Liver (tissue), 9 donors: ENCODE measurements around the gene TSC1. TPM values are rescaled to one million over a fixed set of nuclear protein-coding genes. Genes with fewer than 3 reads are reported as not detected.

Source experiments
- DNase-seq: peaks from one replicate; pipeline ENCODE4 v3.0.0-alpha.2; 2017; ENCODE audit warnings: low spot score
- H3K27ac ChIP-seq, 2 donors: one replicate each; pipeline ENCODE4 v1.7.0; 2013; ENCODE audit warnings: inconsistent platforms in 2 of 2, low read length in 2 of 2, control low read depth in 1 of 2, low read depth in 1 of 2, mild to moderate bottlenecking in 1 of 2
- H3K27me3 ChIP-seq, 4 donors: one replicate each; pipeline versions ENCODE4 v1.6.1 to v1.7.0; 2013; ENCODE audit warnings: low read length in 3 of 4, inconsistent platforms in 1 of 4, mild to moderate bottlenecking in 1 of 4, moderate library complexity in 1 of 4; ENCODE audit not compliant: control insufficient read depth in 4 of 4, insufficient read depth in 4 of 4
- H3K36me3 ChIP-seq, 4 donors: one replicate each; pipeline versions ENCODE4 v1.6.1 to v1.7.0; 2013; ENCODE audit warnings: low read length in 3 of 4, mild to moderate bottlenecking in 3 of 4, low read depth in 1 of 4, moderate library complexity in 1 of 4; ENCODE audit not compliant: control insufficient read depth in 4 of 4, insufficient read depth in 3 of 4
- H3K4me1 ChIP-seq, 4 donors: one replicate each; pipeline versions ENCODE4 v1.6.1 to v1.7.0; 2013; ENCODE audit warnings: low read length in 3 of 4, mild to moderate bottlenecking in 3 of 4, moderate library complexity in 1 of 4; ENCODE audit not compliant: control insufficient read depth in 4 of 4, insufficient read depth in 4 of 4
- H3K4me3 ChIP-seq, 3 donors: one replicate each; pipeline versions ENCODE4 v1.6.1 to v1.7.0; 2013; ENCODE audit warnings: low read length in 3 of 3, control low read depth in 1 of 3, low read depth in 1 of 3, mild to moderate bottlenecking in 1 of 3
- H3K9ac ChIP-seq, 2 donors: one replicate each; pipeline ENCODE4 v1.7.0; 2013; ENCODE audit warnings: low read length in 2 of 2, mild to moderate bottlenecking in 2 of 2, moderate library complexity in 2 of 2, control low read depth in 1 of 2, low read depth in 1 of 2
- H3K9me3 ChIP-seq, 4 donors: one replicate each; pipeline versions ENCODE4 v1.6.1 to v1.7.0; 2013; ENCODE audit warnings: low read length in 3 of 4; ENCODE audit not compliant: control insufficient read depth in 4 of 4
- EGR1 ChIP-seq, 2 donors: IDR thresholded peaks; 2 replicates each; pipeline ENCODE4 v1.6.1; 2016 to 2018; ENCODE audit warnings: antibody characterized with exemption in 2 of 2, low read depth in 2 of 2
- FOXA1 ChIP-seq: IDR thresholded peaks from 2 replicates; pipeline ENCODE4 v1.6.1; 2016; ENCODE audit warnings: antibody characterized with exemption
- FOXA2 ChIP-seq: IDR thresholded peaks from 2 replicates; pipeline ENCODE4 v1.6.1; 2016; ENCODE audit warnings: antibody characterized with exemption
- GABPA ChIP-seq, 2 donors: IDR thresholded peaks in 1 of 2; conservative IDR thresholded peaks in 1 of 2; 2 replicates each; pipeline ENCODE4 v1.6.1; 2016; ENCODE audit warnings: antibody characterized with exemption in 2 of 2, mild to moderate bottlenecking in 1 of 2, moderate library complexity in 1 of 2
- HNF4A ChIP-seq, 2 donors: conservative IDR thresholded peaks; 2 replicates each; pipeline ENCODE4 v1.6.1; 2016; ENCODE audit warnings: antibody characterized with exemption in 2 of 2, mild to moderate bottlenecking in 2 of 2
- HNF4G ChIP-seq: IDR thresholded peaks from 2 replicates; pipeline ENCODE4 v1.6.1; 2016; ENCODE audit warnings: antibody characterized with exemption
- JUND ChIP-seq, 2 donors: IDR thresholded peaks; 2 replicates each; pipeline ENCODE4 v1.6.1; 2016; ENCODE audit warnings: antibody characterized with exemption in 2 of 2
- NR2F2 ChIP-seq: IDR thresholded peaks from 2 replicates; pipeline ENCODE4 v1.6.1; 2016; ENCODE audit warnings: antibody characterized with exemption
- RAD21 ChIP-seq, 2 donors: IDR thresholded peaks; 2 replicates each; pipeline ENCODE4 v1.6.1; 2016; ENCODE audit warnings: antibody characterized with exemption in 2 of 2, mild to moderate bottlenecking in 2 of 2
- RXRA ChIP-seq, 2 donors: IDR thresholded peaks; 2 replicates each; pipeline ENCODE4 v1.6.1; 2017 to 2018; ENCODE audit warnings: antibody characterized with exemption in 2 of 2, mild to moderate bottlenecking in 1 of 2
- SP1 ChIP-seq: IDR thresholded peaks from 2 replicates; pipeline ENCODE4 v1.6.1; 2018; ENCODE audit warnings: antibody characterized with exemption, mild to moderate bottlenecking
- TAF1 ChIP-seq: conservative IDR thresholded peaks from 2 replicates; pipeline ENCODE4 v1.6.1; 2016; ENCODE audit warnings: antibody characterized with exemption, mild to moderate bottlenecking
- YY1 ChIP-seq: IDR thresholded peaks from 2 replicates; pipeline ENCODE4 v1.6.1; 2016; ENCODE audit warnings: antibody characterized with exemption, mild to moderate bottlenecking
- WGBS: extraction: QIAGEN DNeasy Blood & Tissue Kit; methylation state at CpG from one replicate; pipeline ENCODE4 v1.1.7; 2013; 5-methylcytosine and 5-hydroxymethylcytosine counted together
- polyA plus RNA-seq, 2 donors: library from polyadenylated mRNA; stranded (reverse) in 1 of 2; unstranded in 1 of 2; fragments of 200-250 nt in 1 of 2; fragments of >200 nt in 1 of 2; fragmentation: Nextera tagmentation in 1 of 2; extraction: Ambion mirVana in 1 of 2; gene quantifications; one replicate each; pipeline versions ENCODE4 v1.2.1 to v1.2.3, GENCODE V29; 2013 to 2015
- total RNA-seq, 2 donors: library from RNA; depleted of rRNA; stranded (reverse); fragments of >200 nt; gene quantifications; one replicate each; pipeline ENCODE4 v1.2.3, GENCODE V29; 2014
- TF ChIP-seq, protein P1 (sequence below): IDR thresholded peaks from 2 replicates; pipeline ENCODE4 v1.6.1; 2016; ENCODE audit warnings: antibody characterized with exemption
- TF ChIP-seq, protein P2 (sequence below): IDR thresholded peaks from 2 replicates; pipeline ENCODE4 v1.6.1; 2016; ENCODE audit warnings: antibody characterized with exemption, mild to moderate bottlenecking
- TF ChIP-seq, protein P3 (sequence below): IDR thresholded peaks from 2 replicates; pipeline ENCODE4 v1.6.1; 2016; ENCODE audit warnings: antibody characterized with exemption
- TF ChIP-seq, protein P4 (sequence below): IDR thresholded peaks from 2 replicates; pipeline ENCODE4 v1.6.1; 2016; ENCODE audit warnings: antibody characterized with exemption
- TF ChIP-seq, protein P5 (sequence below): fragments of 150-350 bp; IDR thresholded peaks from 2 replicates; pipeline ENCODE4 v1.5.1; 2017; ENCODE audit warnings: improper control_type of control experiment, low read depth, low read length; ENCODE audit not compliant: missing input control
- donor health status: healthy.
- donor health status: healthy.
- donor health status: healthy.
- donor health status: healthy.
- donor health status: healthy.

The TSC1 gene
- total and polyA plus RNA-seq, 4 donors, result 4.6 to 33.5 (median 15.6) TPM

DNA sequence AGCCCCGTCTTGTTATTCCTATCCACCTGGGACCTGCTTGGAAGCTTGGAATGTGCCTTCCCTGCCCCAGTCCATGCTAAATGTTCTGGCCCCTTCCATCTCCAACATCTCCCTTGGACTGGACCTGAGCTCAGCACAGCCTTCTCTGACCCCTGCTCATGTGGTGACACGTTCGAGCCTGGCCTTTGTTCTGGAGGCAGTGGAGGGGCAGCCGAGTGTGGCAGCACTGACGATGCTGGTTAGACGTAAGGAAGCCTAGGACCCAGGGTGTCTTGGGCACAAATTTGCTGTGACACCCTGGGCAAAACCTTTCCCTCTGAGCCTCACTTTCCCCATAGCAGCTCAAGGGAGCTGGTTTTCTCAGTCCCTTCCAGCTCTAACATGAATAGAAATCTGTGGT is 61.8 kb downstream of the TSC1 start (continued):
- TF ChIP-seq, protein P1, sequence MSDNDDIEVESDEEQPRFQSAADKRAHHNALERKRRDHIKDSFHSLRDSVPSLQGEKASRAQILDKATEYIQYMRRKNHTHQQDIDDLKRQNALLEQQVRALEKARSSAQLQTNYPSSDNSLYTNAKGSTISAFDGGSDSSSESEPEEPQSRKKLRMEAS, result no peak
- TF ChIP-seq FOXA1 (no peak), RXRA (IDR thresholded peaks at IDR 0.05) (no peak), HNF4G (no peak), SP1 (no peak), NR2F2 (no peak), RAD21 (IDR thresholded peaks at IDR 0.05) (no peak), FOXA2 (no peak), GABPA (IDR thresholded peaks at IDR 0.05 in 1 of 2, conservative IDR thresholded peaks at IDR 0.05 in 1 of 2) (no peak)
- TF ChIP-seq, protein P2, sequence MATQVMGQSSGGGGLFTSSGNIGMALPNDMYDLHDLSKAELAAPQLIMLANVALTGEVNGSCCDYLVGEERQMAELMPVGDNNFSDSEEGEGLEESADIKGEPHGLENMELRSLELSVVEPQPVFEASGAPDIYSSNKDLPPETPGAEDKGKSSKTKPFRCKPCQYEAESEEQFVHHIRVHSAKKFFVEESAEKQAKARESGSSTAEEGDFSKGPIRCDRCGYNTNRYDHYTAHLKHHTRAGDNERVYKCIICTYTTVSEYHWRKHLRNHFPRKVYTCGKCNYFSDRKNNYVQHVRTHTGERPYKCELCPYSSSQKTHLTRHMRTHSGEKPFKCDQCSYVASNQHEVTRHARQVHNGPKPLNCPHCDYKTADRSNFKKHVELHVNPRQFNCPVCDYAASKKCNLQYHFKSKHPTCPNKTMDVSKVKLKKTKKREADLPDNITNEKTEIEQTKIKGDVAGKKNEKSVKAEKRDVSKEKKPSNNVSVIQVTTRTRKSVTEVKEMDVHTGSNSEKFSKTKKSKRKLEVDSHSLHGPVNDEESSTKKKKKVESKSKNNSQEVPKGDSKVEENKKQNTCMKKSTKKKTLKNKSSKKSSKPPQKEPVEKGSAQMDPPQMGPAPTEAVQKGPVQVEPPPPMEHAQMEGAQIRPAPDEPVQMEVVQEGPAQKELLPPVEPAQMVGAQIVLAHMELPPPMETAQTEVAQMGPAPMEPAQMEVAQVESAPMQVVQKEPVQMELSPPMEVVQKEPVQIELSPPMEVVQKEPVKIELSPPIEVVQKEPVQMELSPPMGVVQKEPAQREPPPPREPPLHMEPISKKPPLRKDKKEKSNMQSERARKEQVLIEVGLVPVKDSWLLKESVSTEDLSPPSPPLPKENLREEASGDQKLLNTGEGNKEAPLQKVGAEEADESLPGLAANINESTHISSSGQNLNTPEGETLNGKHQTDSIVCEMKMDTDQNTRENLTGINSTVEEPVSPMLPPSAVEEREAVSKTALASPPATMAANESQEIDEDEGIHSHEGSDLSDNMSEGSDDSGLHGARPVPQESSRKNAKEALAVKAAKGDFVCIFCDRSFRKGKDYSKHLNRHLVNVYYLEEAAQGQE, result no peak

DNA sequence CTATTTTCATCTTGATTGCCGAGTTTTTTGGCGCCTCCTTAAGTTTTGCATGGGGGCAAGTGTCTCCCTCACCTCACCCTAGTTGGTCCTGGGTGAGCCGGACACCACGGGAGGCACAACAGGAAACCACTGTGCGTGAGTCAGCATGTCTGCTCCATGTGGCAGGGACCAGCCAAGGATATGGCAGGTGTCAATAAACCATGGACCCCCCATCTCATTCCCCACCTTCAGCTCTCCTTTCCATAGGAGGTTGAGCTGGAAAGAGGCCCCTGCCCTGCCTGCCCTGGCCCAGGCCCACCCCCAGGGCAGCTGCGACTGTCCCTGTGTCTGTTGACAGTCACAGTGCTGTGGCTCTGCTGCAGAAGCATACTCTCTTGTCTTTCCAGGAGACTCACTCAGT is 62.6 kb downstream of the TSC1 start:
- H3K27ac ChIP-seq, result no peak overlapping the region
- no peak for DNase-seq
- H3K4me1 ChIP-seq, result peaks cover 0 to 13% (median 2%) of the 10 kb centered on the region in 4 donors
- no peaks in the 10 kb centered on the region for H3K27me3 ChIP-seq
- TF ChIP-seq HNF4A (conservative IDR thresholded peaks at IDR 0.05) (no peak), FOXA1 (no peak), HNF4G (no peak), TAF1 (no peak), SP1 (no peak), YY1 (no peak), JUND (IDR thresholded peaks at IDR 0.05) (no peak), FOXA2 (no peak), RXRA (IDR thresholded peaks at IDR 0.05) (no peak), NR2F2 (no peak), RAD21 (IDR thresholded peaks at IDR 0.05) (no peak), GABPA (IDR thresholded peaks at IDR 0.05 in 1 of 2, conservative IDR thresholded peaks at IDR 0.05 in 1 of 2) (no peak), EGR1 (IDR thresholded peaks at IDR 0.05; ENCODE audit: low read depth in 2 of 2) (no peak)
- TF ChIP-seq, protein P3, sequence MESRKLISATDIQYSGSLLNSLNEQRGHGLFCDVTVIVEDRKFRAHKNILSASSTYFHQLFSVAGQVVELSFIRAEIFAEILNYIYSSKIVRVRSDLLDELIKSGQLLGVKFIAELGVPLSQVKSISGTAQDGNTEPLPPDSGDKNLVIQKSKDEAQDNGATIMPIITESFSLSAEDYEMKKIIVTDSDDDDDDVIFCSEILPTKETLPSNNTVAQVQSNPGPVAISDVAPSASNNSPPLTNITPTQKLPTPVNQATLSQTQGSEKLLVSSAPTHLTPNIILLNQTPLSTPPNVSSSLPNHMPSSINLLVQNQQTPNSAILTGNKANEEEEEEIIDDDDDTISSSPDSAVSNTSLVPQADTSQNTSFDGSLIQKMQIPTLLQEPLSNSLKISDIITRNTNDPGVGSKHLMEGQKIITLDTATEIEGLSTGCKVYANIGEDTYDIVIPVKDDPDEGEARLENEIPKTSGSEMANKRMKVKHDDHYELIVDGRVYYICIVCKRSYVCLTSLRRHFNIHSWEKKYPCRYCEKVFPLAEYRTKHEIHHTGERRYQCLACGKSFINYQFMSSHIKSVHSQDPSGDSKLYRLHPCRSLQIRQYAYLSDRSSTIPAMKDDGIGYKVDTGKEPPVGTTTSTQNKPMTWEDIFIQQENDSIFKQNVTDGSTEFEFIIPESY, result no peak
- TF ChIP-seq, protein P4, sequence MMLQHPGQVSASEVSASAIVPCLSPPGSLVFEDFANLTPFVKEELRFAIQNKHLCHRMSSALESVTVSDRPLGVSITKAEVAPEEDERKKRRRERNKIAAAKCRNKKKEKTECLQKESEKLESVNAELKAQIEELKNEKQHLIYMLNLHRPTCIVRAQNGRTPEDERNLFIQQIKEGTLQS, result no peak
- TF ChIP-seq, protein P5, sequence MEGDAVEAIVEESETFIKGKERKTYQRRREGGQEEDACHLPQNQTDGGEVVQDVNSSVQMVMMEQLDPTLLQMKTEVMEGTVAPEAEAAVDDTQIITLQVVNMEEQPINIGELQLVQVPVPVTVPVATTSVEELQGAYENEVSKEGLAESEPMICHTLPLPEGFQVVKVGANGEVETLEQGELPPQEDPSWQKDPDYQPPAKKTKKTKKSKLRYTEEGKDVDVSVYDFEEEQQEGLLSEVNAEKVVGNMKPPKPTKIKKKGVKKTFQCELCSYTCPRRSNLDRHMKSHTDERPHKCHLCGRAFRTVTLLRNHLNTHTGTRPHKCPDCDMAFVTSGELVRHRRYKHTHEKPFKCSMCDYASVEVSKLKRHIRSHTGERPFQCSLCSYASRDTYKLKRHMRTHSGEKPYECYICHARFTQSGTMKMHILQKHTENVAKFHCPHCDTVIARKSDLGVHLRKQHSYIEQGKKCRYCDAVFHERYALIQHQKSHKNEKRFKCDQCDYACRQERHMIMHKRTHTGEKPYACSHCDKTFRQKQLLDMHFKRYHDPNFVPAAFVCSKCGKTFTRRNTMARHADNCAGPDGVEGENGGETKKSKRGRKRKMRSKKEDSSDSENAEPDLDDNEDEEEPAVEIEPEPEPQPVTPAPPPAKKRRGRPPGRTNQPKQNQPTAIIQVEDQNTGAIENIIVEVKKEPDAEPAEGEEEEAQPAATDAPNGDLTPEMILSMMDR, result no peak
- TF ChIP-seq, protein P2, result no peak
- TF ChIP-seq, protein P1, result no peak
- 78% methylated on average over 6 of the region's 6 CpGs for WGBS
- no peaks in the 10 kb centered on the region for H3K9me3 ChIP-seq
- no peaks in the 10 kb centered on the region for H3K36me3 ChIP-seq
- no peak overlapping the region for H3K9ac ChIP-seq
- H3K4me3 ChIP-seq, result no peak overlapping the region
